ENCODE data around the gene ZDHHC14.

DNA sequence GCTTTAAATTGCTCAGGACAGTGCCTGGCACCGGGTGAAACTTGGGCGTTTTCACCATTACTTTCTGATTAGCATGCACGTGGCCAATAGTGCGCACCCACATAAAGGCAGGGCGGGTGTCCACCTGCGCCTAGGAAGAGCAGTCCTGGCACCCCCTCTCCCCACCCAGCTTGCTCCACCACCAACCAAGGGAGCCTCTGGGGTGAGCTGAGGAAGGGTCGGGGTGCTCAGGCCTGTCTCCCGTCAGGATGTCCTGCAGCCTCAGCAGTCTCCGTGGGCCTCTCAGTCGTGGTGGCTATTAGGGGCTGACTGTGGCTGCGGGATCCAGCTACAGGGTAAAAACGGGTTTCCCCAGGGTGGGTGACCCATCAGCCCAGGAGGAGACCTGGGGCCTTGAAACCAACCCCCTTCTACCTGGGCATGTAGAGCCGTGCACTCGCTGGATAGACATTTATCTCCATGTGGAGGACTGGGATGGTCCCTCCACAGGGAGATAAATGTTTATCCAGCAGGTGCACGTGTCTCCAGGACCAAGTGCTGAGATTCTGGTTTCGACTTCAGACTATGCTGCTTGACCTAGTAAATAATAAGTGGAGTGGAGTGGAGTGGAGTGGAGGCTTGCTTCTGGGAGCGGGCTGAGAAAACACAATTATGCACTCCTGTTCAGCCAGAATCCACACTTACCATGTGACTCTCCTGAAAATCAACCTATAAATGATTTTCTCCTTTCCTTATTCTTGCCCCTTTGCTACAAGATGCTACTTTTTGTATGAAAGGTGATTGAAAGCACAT, 91.1 kb downstream of the ZDHHC14 start:
- TF ChIP-seq POLR2A (IDR thresholded peaks at IDR 0.05) = no peak
- TF ChIP-seq, protein P1, sequence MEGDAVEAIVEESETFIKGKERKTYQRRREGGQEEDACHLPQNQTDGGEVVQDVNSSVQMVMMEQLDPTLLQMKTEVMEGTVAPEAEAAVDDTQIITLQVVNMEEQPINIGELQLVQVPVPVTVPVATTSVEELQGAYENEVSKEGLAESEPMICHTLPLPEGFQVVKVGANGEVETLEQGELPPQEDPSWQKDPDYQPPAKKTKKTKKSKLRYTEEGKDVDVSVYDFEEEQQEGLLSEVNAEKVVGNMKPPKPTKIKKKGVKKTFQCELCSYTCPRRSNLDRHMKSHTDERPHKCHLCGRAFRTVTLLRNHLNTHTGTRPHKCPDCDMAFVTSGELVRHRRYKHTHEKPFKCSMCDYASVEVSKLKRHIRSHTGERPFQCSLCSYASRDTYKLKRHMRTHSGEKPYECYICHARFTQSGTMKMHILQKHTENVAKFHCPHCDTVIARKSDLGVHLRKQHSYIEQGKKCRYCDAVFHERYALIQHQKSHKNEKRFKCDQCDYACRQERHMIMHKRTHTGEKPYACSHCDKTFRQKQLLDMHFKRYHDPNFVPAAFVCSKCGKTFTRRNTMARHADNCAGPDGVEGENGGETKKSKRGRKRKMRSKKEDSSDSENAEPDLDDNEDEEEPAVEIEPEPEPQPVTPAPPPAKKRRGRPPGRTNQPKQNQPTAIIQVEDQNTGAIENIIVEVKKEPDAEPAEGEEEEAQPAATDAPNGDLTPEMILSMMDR (IDR thresholded peaks at IDR 0.05) = no peak
- no peak for TF ChIP-seq POLR2AphosphoS5 (IDR thresholded peaks at IDR 0.05)
- TF ChIP-seq EP300 (IDR thresholded peaks at IDR 0.05) = no peak
